Kidney capillary endothelial cell (primary cell): ENCODE results near the gene LRMDA.
"Not testable (repeated sequence)": the region's sequence is repeated elsewhere in the genome, so short reads cannot be mapped to it uniquely, and the experiment has no call there.

ENCODE experiments used
- DNase-seq: peaks from one replicate; pipeline ENCODE4 v3.0.0-alpha.2; 2018; ENCODE audit warnings: low spot score

Gene LRMDA

GRCh38 chr10:75508239-75508813, 76.9 kb downstream of the LRMDA start:
- DNase-seq: no peak

GRCh38 chr10:75508814-75509306, 77.4 kb downstream of the LRMDA start:
- no peak for DNase-seq

- DNase-seq: no peak
Observed at GRCh38 chr10:75509706-75510105, 78.3 kb downstream of the LRMDA start.

GRCh38 chr10:75511011-75511410, 79.6 kb downstream of the LRMDA start:
- DNase-seq: no peak

GRCh38 chr10:75512203-75512933, 80.9 kb downstream of the LRMDA start:
- no peak for DNase-seq

GRCh38 chr10:75513292-75513885, 82.0 kb downstream of the LRMDA start:
- DNase-seq: no peak

- no peak for DNase-seq
Observed at GRCh38 chr10:75514830-75515229, 83.4 kb downstream of the LRMDA start.

- not testable (repeated sequence) for DNase-seq
Observed at GRCh38 chr10:75516154-75516553, 84.7 kb downstream of the LRMDA start.

GRCh38 chr10:75519213-75519612, 87.8 kb downstream of the LRMDA start:
- not testable (repeated sequence) for DNase-seq

GRCh38 chr10:75521194-75521829, 89.9 kb downstream of the LRMDA start:
- not testable (repeated sequence) for DNase-seq

GRCh38 chr10:75525067-75525466, 93.6 kb downstream of the LRMDA start:
- DNase-seq: no peak

GRCh38 chr10:75525646-75526045, 94.2 kb downstream of the LRMDA start:
- DNase-seq: no peak

GRCh38 chr10:75527542-75527941, 96.1 kb downstream of the LRMDA start:
- no peak for DNase-seq

GRCh38 chr10:75528392-75528791, 97.0 kb downstream of the LRMDA start:
- DNase-seq: no peak

- DNase-seq: peak; percentile 83
Observed at GRCh38 chr10:75530299-75530698, 98.9 kb downstream of the LRMDA start.

- DNase-seq: peak; percentile 22
Observed at GRCh38 chr10:75531571-75532031, 100.2 kb downstream of the LRMDA start.

GRCh38 chr10:75532253-75532924, 101.0 kb downstream of the LRMDA start:
- DNase-seq: peak; percentile 85

GRCh38 chr10:75538144-75538543, 106.7 kb downstream of the LRMDA start:
- no peak for DNase-seq

- no peak for DNase-seq
Observed at GRCh38 chr10:75538765-75539164, 107.3 kb downstream of the LRMDA start.

- DNase-seq: no peak
Observed at GRCh38 chr10:75540357-75540966, 109.0 kb downstream of the LRMDA start.

GRCh38 chr10:75540981-75541380, 109.6 kb downstream of the LRMDA start:
- no peak for DNase-seq

- no peak for DNase-seq
Observed at GRCh38 chr10:75541411-75541810, 110.0 kb downstream of the LRMDA start.
